H1 (cell line): ENCODE measurements around the gene PNMA8B. TPM values are rescaled to one million over a fixed set of nuclear protein-coding genes. Genes with fewer than 3 reads are reported as not detected.

Experiments
- BCL11A ChIP-seq, 2 experiments: IDR thresholded peaks; one replicate each; pipeline ENCODE4 v1.6.1; 2011; ENCODE audit warnings: low read depth in 2 of 2, low read length in 2 of 2, mild to moderate bottlenecking in 2 of 2
- CBX8 ChIP-seq: fragments of 300-800, 300-1000 bp; sonication (generic); IDR thresholded peaks from 2 replicates; pipeline ENCODE4 v1.7.1; 2016; ENCODE audit warnings: low read depth, low read length, borderline replicate concordance
- POU5F1 ChIP-seq: IDR thresholded peaks from 2 replicates; pipeline ENCODE4 v1.6.1; 2011; ENCODE audit warnings: low read depth, mild to moderate bottlenecking, low read length, moderate library complexity
- RBBP5 ChIP-seq: IDR thresholded peaks from 2 replicates; pipeline ENCODE4 v1.7.1; 2012; ENCODE audit warnings: low read depth, mild to moderate bottlenecking, inconsistent platforms, low read length, moderate library complexity, borderline replicate concordance
- RNF2 ChIP-seq: fragments of 200-900, 300-1000 bp; sonication (generic); IDR thresholded peaks from 2 replicates; pipeline ENCODE4 v1.7.1; 2016; ENCODE audit warnings: borderline replicate concordance, low read depth, mild to moderate bottlenecking, antibody characterized with exemption, low read length; ENCODE audit not compliant: poor library complexity, severe bottlenecking; ENCODE audit errors: missing control alignments
- TAF1 ChIP-seq: IDR thresholded peaks from 2 replicates; pipeline ENCODE4 v1.6.1; 2011; ENCODE audit warnings: mild to moderate bottlenecking, low read depth, low read length
- TAF7 ChIP-seq: optimal IDR thresholded peaks from 2 replicates; pipeline ENCODE3; 2011; ENCODE audit warnings: low read depth, mild to moderate bottlenecking, inconsistent platforms, low read length, moderate library complexity, borderline replicate concordance
- polyA plus RNA-seq, 7 experiments: library from polyadenylated mRNA; depleted of rRNA in 3 of 7; stranded (reverse) in 5 of 7; unstranded in 2 of 7; fragments of >200 nt in 5 of 7; fragments of 200-250 nt in 2 of 7; gene quantifications; 1 replicate in 5 of 7; 2 replicates in 1 of 7; 4 replicates in 1 of 7; pipeline versions ENCODE4 v1.2.1 to v1.2.3, GENCODE V29; 2011 to 2013; ENCODE audit warnings: missing spikeins in 2 of 7, mixed read lengths in 2 of 7
- total RNA-seq: library from RNA; stranded (reverse); fragmentation: NEBNext Ultra II Directional; extraction: Animal tissue kit (Norgen Biotek cat#: 25700); gene quantifications from 2 replicates; pipeline ENCODE4 v1.2.1, GENCODE V29; 2021

PNMA8B gene
- total and polyA plus RNA-seq, 2 of the 8 experiments (the other 6 are each of a cell fraction or from before 2014, with no cell fraction given), result 0.48 to 1.4 TPM

DNA sequence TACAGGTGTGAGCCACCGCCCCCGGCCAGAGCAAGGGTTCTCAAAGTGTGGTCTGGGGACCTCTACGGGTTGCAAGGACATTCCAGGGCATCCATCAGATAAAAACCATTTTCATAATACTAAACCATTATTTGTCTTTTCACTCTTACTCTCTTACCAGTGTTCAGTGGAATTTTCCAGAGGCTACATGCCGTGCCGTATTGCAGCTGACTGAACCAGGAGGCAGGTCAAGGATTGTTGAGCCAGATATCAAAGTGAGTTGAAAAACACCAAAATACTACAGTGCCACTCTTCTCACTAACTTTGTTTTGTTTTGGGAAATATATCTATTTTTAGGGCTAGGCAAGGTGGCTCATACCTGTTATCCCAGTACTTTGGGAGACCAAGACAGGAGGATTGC is 7.2 kb upstream of the PNMA8B start (continued):
- no peak for TF ChIP-seq RNF2
- TF ChIP-seq TAF1, result no peak
- TF ChIP-seq CBX8, result no peak
- no peak for TF ChIP-seq BCL11A (IDR thresholded peaks at IDR 0.05; ENCODE audit: low read depth in 2 of 2, low read length in 2 of 2)
- no peak for TF ChIP-seq POU5F1
- TF ChIP-seq TAF7, result no peak
- TF ChIP-seq RBBP5, result no peak
